Measurements from ENCODE around the gene SLC7A10. TPM values are rescaled to one million over a fixed set of nuclear protein-coding genes. Genes with fewer than 3 reads are reported as not detected.

SLC7A10 gene
- polyA plus RNA-seq, 1 of the 3 experiments (the other 2 are of a cell fraction) = 0.02 TPM

DNA sequence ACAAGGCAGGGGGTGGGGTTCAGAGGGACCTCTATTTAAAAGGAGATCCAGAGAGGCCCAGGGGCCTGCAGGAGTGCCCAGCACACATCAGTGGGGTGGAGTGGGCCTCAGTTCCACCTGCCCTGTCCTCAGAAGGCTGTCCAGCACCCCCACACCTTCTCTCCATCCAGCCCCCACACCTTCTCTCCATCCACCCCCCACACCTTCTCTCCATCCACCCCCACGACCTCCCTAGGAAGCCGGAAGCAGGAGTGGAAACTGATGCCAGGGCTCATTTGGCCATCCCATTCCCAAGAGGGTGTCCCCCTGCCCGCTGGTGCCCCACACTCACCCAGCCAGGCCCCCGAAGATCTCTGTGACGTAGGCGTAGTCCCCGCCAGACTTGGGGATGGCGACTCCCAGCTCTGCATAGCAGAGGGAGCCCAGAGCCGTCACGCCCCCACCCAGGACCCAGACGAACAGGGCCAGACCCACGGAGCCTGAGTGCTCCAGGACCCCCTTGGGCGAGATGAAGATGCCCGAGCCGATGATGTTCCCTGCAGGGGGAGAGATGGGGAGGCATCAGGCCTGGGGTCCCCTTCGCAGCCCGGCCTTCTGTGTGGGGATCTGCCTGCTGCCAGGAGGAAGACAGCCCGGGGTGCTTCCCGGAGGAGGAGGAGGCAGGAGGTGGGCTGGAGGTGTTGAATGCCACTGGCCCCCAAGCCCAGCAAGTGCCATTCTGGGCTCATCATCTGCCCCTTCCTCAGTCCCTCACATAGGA, 10.0 kb downstream of the SLC7A10 start:
- no peaks in the 10 kb centered on the region for H3K9me2 ChIP-seq
- H3K9me3 ChIP-seq = no peaks in the 10 kb centered on the region
- peak; percentile 20 for DNase-seq
- H3F3A ChIP-seq (replicated peaks; ENCODE audit: insufficient read depth) = no peaks in the 10 kb centered on the region
- TF ChIP-seq MXI1 (IDR thresholded peaks at IDR 0.05; ENCODE audit: low read depth, low read length) (no peak), RCOR1 (IDR thresholded peaks at IDR 0.05; ENCODE audit: low read length) (no peak), FOXJ3 (CRISPR knock-in tag; IDR thresholded peaks at IDR 0.05) (no peak), TAF1 (IDR thresholded peaks at IDR 0.05; ENCODE audit: borderline replicate concordance, low read depth, low read length) (no peak), NRF1 (IDR thresholded peaks at IDR 0.05; ENCODE audit: low read depth, low read length) (no peak), FOXM1 (IDR thresholded peaks at IDR 0.05; ENCODE audit: low read depth) (no peak), YY1 (IDR thresholded peaks at IDR 0.05; ENCODE audit: low read depth) (no peak)
- H3K27me3 ChIP-seq (ENCODE audit: insufficient read depth) = no peaks in the 10 kb centered on the region; the same call in 1 of the 2 replicates
- ChIA-PET CTCF (interaction anchor here (1.6 to 1.8 kb wide), 2 partner anchors 20 to 32 kb away, joined by 5 to 6 read pairs; no protein-coding TSS in a partner anchor), POLR2A (no interaction called here)
- no peak overlapping the region for H3K9ac ChIP-seq
- H4K20me1 ChIP-seq (ENCODE audit: insufficient read depth) = no peaks in the 10 kb centered on the region
- WGBS (ENCODE audit: low lambda C conversion rate) = 69% methylated on average over 9 of the region's 19 CpGs
- H3K4me3 ChIP-seq (ENCODE audit: low read depth in 2 of 2, low read length in 1 of 2) = no peak overlapping the region
- H3K79me2 ChIP-seq (ENCODE audit: insufficient read depth) = no peaks in the 10 kb centered on the region
- H3K27ac ChIP-seq (ENCODE audit: low read depth in 2 of 2, low read length in 1 of 2) = no peak overlapping the region
- H3K4me2 ChIP-seq = no peak overlapping the region
- H3K4me1 ChIP-seq (ENCODE audit: control insufficient read depth in 1 of 2, insufficient read depth in 2 of 2, low read depth in 1 of 2, low read length in 1 of 2) = no peaks in the 10 kb centered on the region; a peak in 1 of 4 replicates
- no peak overlapping the region for H2AFZ ChIP-seq (ENCODE audit: low read depth)
- H3K36me3 ChIP-seq (replicated peaks in 1 of 2; ENCODE audit: control insufficient read depth in 1 of 2, insufficient read depth in 2 of 2, low read length in 1 of 2) = no peaks in the 10 kb centered on the region

DNA sequence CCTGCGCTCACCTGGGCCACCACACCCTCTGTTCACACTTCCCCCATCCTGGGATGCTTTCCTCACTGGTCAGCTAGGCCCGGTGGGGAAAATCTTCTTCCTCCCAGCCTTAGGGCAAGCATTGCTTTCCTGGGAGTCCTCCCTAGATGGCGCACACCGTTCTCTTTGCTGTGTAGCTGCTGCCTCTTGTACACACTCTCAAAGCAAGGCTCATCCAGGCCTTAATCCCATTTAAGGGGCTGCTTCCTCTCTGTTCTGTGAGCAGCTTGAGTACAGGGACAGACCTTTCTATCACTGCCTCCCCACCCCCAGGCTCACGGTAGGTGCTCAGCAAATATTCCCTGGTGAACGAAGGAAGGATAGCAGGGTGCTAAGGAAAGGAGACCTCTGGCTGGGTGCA, 11.1 kb downstream of the SLC7A10 start:
- peak; percentile 65 for DNase-seq
- TF ChIP-seq, protein P1, sequence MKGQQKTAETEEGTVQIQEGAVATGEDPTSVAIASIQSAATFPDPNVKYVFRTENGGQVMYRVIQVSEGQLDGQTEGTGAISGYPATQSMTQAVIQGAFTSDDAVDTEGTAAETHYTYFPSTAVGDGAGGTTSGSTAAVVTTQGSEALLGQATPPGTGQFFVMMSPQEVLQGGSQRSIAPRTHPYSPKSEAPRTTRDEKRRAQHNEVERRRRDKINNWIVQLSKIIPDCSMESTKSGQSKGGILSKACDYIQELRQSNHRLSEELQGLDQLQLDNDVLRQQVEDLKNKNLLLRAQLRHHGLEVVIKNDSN (IDR thresholded peaks at IDR 0.05; ENCODE audit: borderline replicate concordance, low read depth) = no peak
- peak; percentile 31; the same call in 1 of the 2 replicates for TF ChIP-seq RAD21 (IDR thresholded peaks at IDR 0.05; ENCODE audit: low read length)
- TF ChIP-seq, protein P2, sequence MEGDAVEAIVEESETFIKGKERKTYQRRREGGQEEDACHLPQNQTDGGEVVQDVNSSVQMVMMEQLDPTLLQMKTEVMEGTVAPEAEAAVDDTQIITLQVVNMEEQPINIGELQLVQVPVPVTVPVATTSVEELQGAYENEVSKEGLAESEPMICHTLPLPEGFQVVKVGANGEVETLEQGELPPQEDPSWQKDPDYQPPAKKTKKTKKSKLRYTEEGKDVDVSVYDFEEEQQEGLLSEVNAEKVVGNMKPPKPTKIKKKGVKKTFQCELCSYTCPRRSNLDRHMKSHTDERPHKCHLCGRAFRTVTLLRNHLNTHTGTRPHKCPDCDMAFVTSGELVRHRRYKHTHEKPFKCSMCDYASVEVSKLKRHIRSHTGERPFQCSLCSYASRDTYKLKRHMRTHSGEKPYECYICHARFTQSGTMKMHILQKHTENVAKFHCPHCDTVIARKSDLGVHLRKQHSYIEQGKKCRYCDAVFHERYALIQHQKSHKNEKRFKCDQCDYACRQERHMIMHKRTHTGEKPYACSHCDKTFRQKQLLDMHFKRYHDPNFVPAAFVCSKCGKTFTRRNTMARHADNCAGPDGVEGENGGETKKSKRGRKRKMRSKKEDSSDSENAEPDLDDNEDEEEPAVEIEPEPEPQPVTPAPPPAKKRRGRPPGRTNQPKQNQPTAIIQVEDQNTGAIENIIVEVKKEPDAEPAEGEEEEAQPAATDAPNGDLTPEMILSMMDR (IDR thresholded peaks at IDR 0.05) = peak; percentile 27
- POLR2A ChIA-PET = no interaction called here

More for the DNA sequence above, 11.1 kb downstream of the SLC7A10 start:
- Histone ChIP-seq H3K4me1 (ENCODE audit: control insufficient read depth in 1 of 2, insufficient read depth in 2 of 2, low read depth in 1 of 2, low read length in 1 of 2) (no peaks in the 10 kb centered on the region; a peak in 1 of 4 replicates), H3K9me2 (no peaks in the 10 kb centered on the region), H4K20me1 (ENCODE audit: insufficient read depth) (no peaks in the 10 kb centered on the region), H3K79me2 (ENCODE audit: insufficient read depth) (no peaks in the 10 kb centered on the region), H3K4me3 (ENCODE audit: low read depth in 2 of 2, low read length in 1 of 2) (no peak overlapping the region), H2AFZ (ENCODE audit: low read depth) (no peak overlapping the region), H3K4me2 (no peak overlapping the region), H3K36me3 (replicated peaks in 1 of 2; ENCODE audit: control insufficient read depth in 1 of 2, insufficient read depth in 2 of 2, low read length in 1 of 2) (no peaks in the 10 kb centered on the region), H3K27ac (ENCODE audit: low read depth in 2 of 2, low read length in 1 of 2) (no peak overlapping the region), H3K9ac (no peak overlapping the region), H3K27me3 (ENCODE audit: insufficient read depth) (no peaks in the 10 kb centered on the region), H3K9me3 (no peaks in the 10 kb centered on the region), H3F3A (replicated peaks; ENCODE audit: insufficient read depth) (no peaks in the 10 kb centered on the region)
- WGBS (ENCODE audit: low lambda C conversion rate) = 78% methylated on average over 6 of the region's 6 CpGs
- CTCF ChIA-PET = interaction anchor here (0.7 to 1.8 kb wide), 8 partner anchors 11 to 563 kb away, joined by 3 to 6 read pairs (median 4); partner anchors contain the start of gene SLC7A10

All from SK-N-SH (cell line).